ENCODE results near the gene SLC37A1.

Gene SLC37A1

DNA sequence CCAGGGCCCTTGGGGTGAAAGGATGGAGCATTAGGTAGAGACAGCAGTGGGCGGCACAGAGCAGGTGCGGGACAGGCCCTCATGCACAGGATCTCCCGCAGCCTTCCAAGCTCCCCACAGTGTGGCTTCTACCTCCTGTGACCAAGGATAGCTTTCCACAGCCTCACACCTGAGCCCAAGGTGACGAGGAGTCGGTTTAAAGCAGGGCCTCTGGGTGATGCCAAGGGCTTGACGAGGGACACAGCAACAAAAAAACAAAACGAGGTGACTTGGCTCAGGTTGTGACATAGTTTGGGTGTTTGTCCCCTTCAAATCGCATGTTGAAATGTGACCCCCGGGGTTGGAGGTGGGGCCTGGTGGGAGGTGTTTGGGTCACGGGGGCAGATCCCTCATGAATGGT, 32.9 kb upstream of the SLC37A1 start:
- no peak overlapping the region for H3K4me3 ChIP-seq (ENCODE audit: low read depth, low read length)
- TF ChIP-seq, protein P1, sequence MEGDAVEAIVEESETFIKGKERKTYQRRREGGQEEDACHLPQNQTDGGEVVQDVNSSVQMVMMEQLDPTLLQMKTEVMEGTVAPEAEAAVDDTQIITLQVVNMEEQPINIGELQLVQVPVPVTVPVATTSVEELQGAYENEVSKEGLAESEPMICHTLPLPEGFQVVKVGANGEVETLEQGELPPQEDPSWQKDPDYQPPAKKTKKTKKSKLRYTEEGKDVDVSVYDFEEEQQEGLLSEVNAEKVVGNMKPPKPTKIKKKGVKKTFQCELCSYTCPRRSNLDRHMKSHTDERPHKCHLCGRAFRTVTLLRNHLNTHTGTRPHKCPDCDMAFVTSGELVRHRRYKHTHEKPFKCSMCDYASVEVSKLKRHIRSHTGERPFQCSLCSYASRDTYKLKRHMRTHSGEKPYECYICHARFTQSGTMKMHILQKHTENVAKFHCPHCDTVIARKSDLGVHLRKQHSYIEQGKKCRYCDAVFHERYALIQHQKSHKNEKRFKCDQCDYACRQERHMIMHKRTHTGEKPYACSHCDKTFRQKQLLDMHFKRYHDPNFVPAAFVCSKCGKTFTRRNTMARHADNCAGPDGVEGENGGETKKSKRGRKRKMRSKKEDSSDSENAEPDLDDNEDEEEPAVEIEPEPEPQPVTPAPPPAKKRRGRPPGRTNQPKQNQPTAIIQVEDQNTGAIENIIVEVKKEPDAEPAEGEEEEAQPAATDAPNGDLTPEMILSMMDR (IDR thresholded peaks at IDR 0.05; ENCODE audit: borderline replicate concordance, insufficient read depth, low read depth, low read length), result no peak

DNA sequence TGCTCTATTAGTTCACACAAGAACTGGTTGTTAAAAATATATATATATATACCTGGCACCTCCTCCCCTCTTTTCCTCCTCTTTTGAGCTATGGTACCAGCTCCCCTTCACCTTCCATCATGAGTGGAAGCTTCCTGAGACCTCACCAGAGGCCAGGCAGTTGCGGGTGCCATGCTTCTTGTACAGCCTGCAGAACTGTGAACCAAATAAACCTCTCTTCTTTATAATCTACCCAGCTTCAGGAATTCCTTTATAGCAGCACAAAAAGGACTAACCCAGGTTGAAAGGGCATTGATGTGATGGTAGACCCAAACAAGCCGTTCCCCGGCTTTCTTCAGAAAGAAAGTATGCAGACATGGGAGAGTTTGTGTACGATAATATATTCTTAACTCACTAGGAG, 32.5 kb upstream of the SLC37A1 start:
- H3K4me3 ChIP-seq (ENCODE audit: low read depth, low read length), result no peak overlapping the region
- TF ChIP-seq, protein P1 (IDR thresholded peaks at IDR 0.05; ENCODE audit: borderline replicate concordance, insufficient read depth, low read depth, low read length), result no peak

DNA sequence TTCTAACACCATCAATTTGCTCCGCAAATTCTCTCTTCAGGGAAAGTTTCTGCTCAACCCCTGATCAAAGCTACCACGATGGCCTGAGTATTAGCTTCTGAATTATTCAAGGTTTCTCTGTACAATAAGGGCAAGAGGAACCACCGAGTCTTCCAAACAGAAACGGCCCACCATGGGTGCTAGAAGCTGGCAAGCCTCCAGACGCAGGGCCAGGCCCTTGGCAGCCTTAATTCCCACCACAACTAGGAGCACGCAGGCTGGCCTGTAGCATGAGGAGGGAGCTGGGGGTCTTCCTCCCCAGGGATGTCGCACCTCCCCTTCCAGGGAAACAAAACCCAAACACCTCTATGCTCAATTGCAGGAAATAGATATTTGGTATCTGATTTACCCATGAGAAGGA, 28.7 kb upstream of the SLC37A1 start:
- TF ChIP-seq, protein P1 (IDR thresholded peaks at IDR 0.05; ENCODE audit: borderline replicate concordance, insufficient read depth, low read depth, low read length), result no peak
- no peak overlapping the region for H3K4me3 ChIP-seq (ENCODE audit: low read depth, low read length)

DNA sequence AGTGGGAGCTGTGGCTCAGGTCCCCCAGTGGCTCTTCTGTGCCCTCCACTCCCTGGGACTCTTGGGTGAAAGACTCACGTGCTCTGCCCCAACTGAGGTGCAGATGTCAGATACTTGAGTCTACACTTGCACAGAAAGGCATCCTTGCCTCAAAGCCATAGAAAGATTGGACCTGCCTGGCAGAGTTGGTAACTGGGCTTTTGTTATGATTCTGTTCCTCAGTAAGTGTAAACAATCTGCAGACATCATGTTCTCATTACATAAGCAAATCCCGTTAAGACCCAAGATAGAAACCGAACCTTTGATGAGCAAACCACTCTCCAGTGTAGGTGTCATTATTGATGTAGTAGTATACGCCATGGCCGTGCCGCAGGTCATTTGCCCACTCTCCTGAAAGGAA, 27.6 kb upstream of the SLC37A1 start:
- H3K4me3 ChIP-seq (ENCODE audit: low read depth, low read length), result no peak overlapping the region
- TF ChIP-seq, protein P1 (IDR thresholded peaks at IDR 0.05; ENCODE audit: borderline replicate concordance, insufficient read depth, low read depth, low read length), result no peak

DNA sequence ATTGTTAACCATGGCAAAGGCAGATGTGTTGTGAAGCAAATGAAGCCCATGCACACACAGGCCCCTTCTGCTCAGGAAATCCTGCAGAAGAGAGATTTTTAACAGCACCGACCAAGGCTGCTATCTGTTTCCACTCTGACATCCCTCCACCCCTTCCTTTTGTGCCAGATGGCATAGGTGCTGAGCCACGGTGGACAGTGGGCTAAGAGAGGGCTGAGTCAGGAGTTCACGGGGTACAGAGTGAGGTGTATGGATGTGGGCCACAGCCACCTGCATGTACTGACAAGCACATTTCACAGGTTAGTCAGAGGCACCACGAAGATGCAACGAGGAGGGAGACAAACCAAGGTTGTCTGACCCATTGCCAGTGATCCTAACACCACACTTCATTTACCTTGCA, 27.1 kb upstream of the SLC37A1 start:
- TF ChIP-seq, protein P1 (IDR thresholded peaks at IDR 0.05; ENCODE audit: borderline replicate concordance, insufficient read depth, low read depth, low read length), result no peak
- no peak overlapping the region for H3K4me3 ChIP-seq (ENCODE audit: low read depth, low read length)

DNA sequence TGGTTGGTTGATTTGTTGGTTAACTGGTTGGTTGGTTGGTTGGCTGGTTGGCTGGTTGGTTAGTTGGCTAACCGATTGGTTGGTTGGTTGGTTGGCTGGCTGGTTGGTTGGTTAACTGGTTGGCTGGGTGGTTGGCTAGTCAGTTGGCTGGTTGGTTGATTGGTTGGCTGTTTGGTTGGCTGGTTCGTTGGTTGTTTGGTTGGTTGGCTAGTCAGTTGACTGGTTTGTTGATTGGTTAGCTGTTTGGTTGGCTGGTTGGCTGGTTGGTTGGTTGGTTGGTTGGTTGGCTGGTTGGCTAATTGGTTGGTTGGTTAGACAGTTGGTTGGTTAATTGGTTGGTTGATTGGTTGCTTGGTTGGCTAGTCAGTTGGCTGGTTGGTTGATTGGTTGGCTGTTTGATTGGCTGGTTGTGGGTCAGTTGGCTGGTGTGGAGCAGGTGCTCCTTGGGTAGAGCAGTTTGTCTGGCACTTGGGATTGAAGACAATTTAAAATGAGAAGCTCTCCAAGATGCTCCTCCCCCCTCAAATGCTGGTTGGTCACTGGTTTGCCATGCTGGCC, 24.6 kb upstream of the SLC37A1 start:
- H3K4me3 ChIP-seq (ENCODE audit: low read depth, low read length), result no peak overlapping the region
- TF ChIP-seq, protein P1 (IDR thresholded peaks at IDR 0.05; ENCODE audit: borderline replicate concordance, insufficient read depth, low read depth, low read length), result no peak

DNA sequence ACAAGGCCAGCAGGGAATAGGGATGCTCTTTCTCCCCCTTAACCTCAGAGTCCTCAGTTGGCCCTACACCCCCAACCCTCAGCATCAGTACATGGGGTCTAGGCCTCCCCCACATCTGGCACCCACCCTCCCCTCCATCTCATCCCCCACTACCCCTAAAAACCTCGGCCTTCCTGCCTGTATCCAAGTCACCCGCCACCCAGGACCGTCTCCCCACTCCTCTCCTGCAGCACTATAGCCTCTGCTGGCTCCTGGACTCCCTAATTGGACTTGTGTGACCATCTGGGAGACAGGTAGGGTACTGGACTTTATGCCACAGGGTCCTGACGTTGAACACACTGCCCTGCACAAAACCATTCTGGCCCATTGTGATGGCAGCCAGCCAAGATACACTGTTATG, 23.7 kb upstream of the SLC37A1 start:
- TF ChIP-seq, protein P1 (IDR thresholded peaks at IDR 0.05; ENCODE audit: borderline replicate concordance, insufficient read depth, low read depth, low read length), result no peak
- H3K4me3 ChIP-seq (ENCODE audit: low read depth, low read length), result no peak overlapping the region

Data from GM12875 (cell line).